H1 (cell line): Measurements from ENCODE around the gene IFIT5. TPM values are rescaled to one million over a fixed set of nuclear protein-coding genes. Genes with fewer than 3 reads are reported as not detected.
"Not testable (repeated sequence)": the region's sequence is repeated elsewhere in the genome, so short reads cannot be mapped to it uniquely, and the experiment has no call there.

Source experiments
- CTCF ChIA-PET: fragments of 300-600 bp; sonication (Branson Sonifier 250); formaldehyde crosslinking; loops from one replicate; lab custom pipeline; 2021; ENCODE audit not compliant: partially characterized antibody; lab: Charles Lee
- POLR2A ChIA-PET: fragments of 300-600 bp; sonication (Branson Sonifier 250); formaldehyde crosslinking; loops from one replicate; lab custom pipeline; 2021; ENCODE audit warnings: inconsistent platforms; ENCODE audit not compliant: partially characterized antibody; lab: Charles Lee
- DNase-seq, 2 experiments: peaks; one replicate each; pipeline versions ENCODE4 v3.0.0 to v3.0.0-alpha.2; 2010 to 2022; ENCODE audit warnings: low spot score in 2 of 2, low read depth in 1 of 2, mixed read lengths in 1 of 2
- FAIRE-seq: peaks from 2 replicates; lab custom pipeline; 2011; peaks lifted over from hg19 to GRCh38; lab: Jason Lieb, UNC
- H2AFZ ChIP-seq: 2 replicates; pipeline ENCODE4 v1.8.1; 2012; ENCODE audit warnings: low read length, inconsistent platforms
- H2AK5ac ChIP-seq: 2 replicates; pipeline ENCODE4 v1.6.1; 2013; ENCODE audit warnings: low read depth, low read length
- H2BK120ac ChIP-seq: replicated peaks from 2 replicates; pipeline ENCODE3; 2013; ENCODE audit warnings: low read depth, low read length, inconsistent platforms
- H2BK12ac ChIP-seq: 2 replicates; pipeline ENCODE4 v1.6.1; 2013; ENCODE audit warnings: low read depth, low read length
- H2BK15ac ChIP-seq: 2 replicates; pipeline ENCODE4 v1.6.1; 2013; ENCODE audit warnings: low read length
- H2BK20ac ChIP-seq: 2 replicates; pipeline ENCODE4 v1.6.1; 2013; ENCODE audit warnings: low read length
- H2BK5ac ChIP-seq: 2 replicates; pipeline ENCODE4 v1.6.1; 2013; ENCODE audit warnings: low read depth, low read length
- H3K14ac ChIP-seq: 2 replicates; pipeline ENCODE4 v1.6.1; 2013; ENCODE audit warnings: inconsistent platforms; ENCODE audit not compliant: insufficient read length
- H3K18ac ChIP-seq: 2 replicates; pipeline ENCODE4 v1.6.1; 2013; ENCODE audit warnings: low read length; ENCODE audit errors: extremely low read depth
- H3K23ac ChIP-seq: 2 replicates; pipeline ENCODE4 v1.6.1; 2013; ENCODE audit warnings: inconsistent platforms; ENCODE audit not compliant: insufficient read length
- H3K23me2 ChIP-seq: 2 replicates; pipeline ENCODE4 v1.6.1; 2013; ENCODE audit warnings: low read depth, low read length
- H3K27ac ChIP-seq: 2 replicates; pipeline ENCODE4 v1.6.1; 2011; ENCODE audit warnings: low read depth, low read length, inconsistent platforms
- H3K27me3 ChIP-seq, 4 experiments: replicated peaks in 1 of 4; 1 replicate in 1 of 4; 2 replicates in 3 of 4; pipeline versions ENCODE4 v1.6.1 to v1.8.1; 2011 to 2013; ENCODE audit warnings: low read length in 3 of 4, mild to moderate bottlenecking in 3 of 4, inconsistent platforms in 2 of 4, mixed read lengths in 2 of 4, moderate library complexity in 1 of 4; ENCODE audit not compliant: control insufficient read depth in 3 of 4, insufficient read depth in 3 of 4; ENCODE audit errors: extremely low read depth in 1 of 4
- H3K36me3 ChIP-seq, 4 experiments: 2 replicates each; pipeline versions ENCODE4 v1.6.1 to v1.8.1; 2011 to 2013; ENCODE audit warnings: mild to moderate bottlenecking in 4 of 4, low read length in 3 of 4, moderate library complexity in 2 of 4, control low read depth in 1 of 4, inconsistent platforms in 1 of 4; ENCODE audit not compliant: insufficient read depth in 4 of 4, control insufficient read depth in 2 of 4
- H3K4ac ChIP-seq: replicated peaks from 2 replicates; pipeline ENCODE3; 2013; ENCODE audit warnings: low read length, low read depth, mixed read lengths, inconsistent platforms; ENCODE audit not compliant: insufficient read length
- H3K4me1 ChIP-seq, 4 experiments: replicated peaks in 1 of 4; 1 replicate in 1 of 4; 2 replicates in 3 of 4; pipeline versions ENCODE4 v1.6.1 to v1.8.1; 2011 to 2013; ENCODE audit warnings: low read length in 3 of 4, inconsistent platforms in 2 of 4, mixed read lengths in 1 of 4; ENCODE audit not compliant: insufficient read depth in 4 of 4, control insufficient read depth in 3 of 4
- H3K4me2 ChIP-seq, 2 experiments: 2 replicates each; pipeline versions ENCODE4 v1.6.1 to v1.8.1; 2011 to 2013; ENCODE audit warnings: low read depth in 2 of 2, low read length in 2 of 2, control low read depth in 1 of 2, inconsistent platforms in 1 of 2, mild to moderate bottlenecking in 1 of 2; ENCODE audit not compliant: insufficient read depth in 1 of 2
- H3K4me3 ChIP-seq, 4 experiments: fragments of 200-600, 300-600 bp in 1 of 4; sonication (generic), shearing (Covaris generic), sonication (Bioruptor Twin) in 1 of 4; 2 replicates each; pipeline versions ENCODE4 v1.5.1 to v1.8.1; 2011 to 2016; ENCODE audit warnings: low read length in 4 of 4, low read depth in 3 of 4, control low read depth in 2 of 4, inconsistent platforms in 2 of 4, mild to moderate bottlenecking in 2 of 4, mixed read lengths in 1 of 4, moderate library complexity in 1 of 4; ENCODE audit not compliant: insufficient read depth in 2 of 4; ENCODE audit errors: extremely low read depth in 1 of 4
- H3K56ac ChIP-seq: replicated peaks from 2 replicates; pipeline ENCODE3; 2013; ENCODE audit warnings: low read depth, mild to moderate bottlenecking, mixed read lengths, low read length, inconsistent platforms; ENCODE audit not compliant: insufficient read length
- H3K79me1 ChIP-seq: 2 replicates; pipeline ENCODE4 v1.6.1; 2013; ENCODE audit warnings: low read depth, low read length, control low read depth
- H3K79me2 ChIP-seq, 2 experiments: 2 replicates each; pipeline versions ENCODE4 v1.6.1 to v1.8.1; 2012 to 2013; ENCODE audit warnings: low read length in 2 of 2, mild to moderate bottlenecking in 2 of 2, inconsistent platforms in 1 of 2; ENCODE audit not compliant: insufficient read depth in 2 of 2, control insufficient read depth in 1 of 2
- H3K9ac ChIP-seq, 4 experiments: replicated peaks in 1 of 4; 1 replicate in 1 of 4; 2 replicates in 3 of 4; pipeline versions ENCODE4 v1.6.1 to v1.8.1; 2011 to 2013; ENCODE audit warnings: low read depth in 3 of 4, low read length in 3 of 4, control low read depth in 2 of 4, mild to moderate bottlenecking in 2 of 4, moderate library complexity in 2 of 4, inconsistent platforms in 1 of 4; ENCODE audit errors: extremely low read depth in 1 of 4
- H3K9me3 ChIP-seq, 2 experiments: 2 replicates each; pipeline versions ENCODE4 v1.6.1 to v1.8.1; 2012 to 2013; ENCODE audit warnings: mild to moderate bottlenecking in 2 of 2, moderate library complexity in 2 of 2, control low read depth in 1 of 2, inconsistent platforms in 1 of 2, low read depth in 1 of 2, low read length in 1 of 2, mixed read lengths in 1 of 2; ENCODE audit not compliant: insufficient read depth in 2 of 2
- H4K20me1 ChIP-seq, 2 experiments: replicated peaks in 1 of 2; 2 replicates each; pipeline versions ENCODE3 to v1.8.1; 2011 to 2013; ENCODE audit warnings: inconsistent platforms in 2 of 2, low read length in 2 of 2, mild to moderate bottlenecking in 1 of 2; ENCODE audit not compliant: insufficient read depth in 2 of 2, control insufficient read depth in 1 of 2
- H4K5ac ChIP-seq: 2 replicates; pipeline ENCODE4 v1.6.1; 2013; ENCODE audit warnings: low read length, low read depth, mixed read lengths, inconsistent platforms; ENCODE audit not compliant: insufficient read length
- H4K8ac ChIP-seq: 2 replicates; pipeline ENCODE4 v1.8.0; 2013; ENCODE audit warnings: mild to moderate bottlenecking, moderate library complexity, low read length, inconsistent platforms; ENCODE audit not compliant: insufficient read depth; ENCODE audit errors: extremely low read depth
- H4K91ac ChIP-seq: replicated peaks from 2 replicates; pipeline ENCODE3; 2013; ENCODE audit warnings: low read length, mixed read lengths, inconsistent platforms; ENCODE audit not compliant: insufficient read length
- WGBS, 2 experiments: shearing (Covaris generic) in 1 of 2; methylation state at CpG; one replicate each; pipeline versions ENCODE4 v1.1.6 to v1.1.7; 2013 to 2015; ENCODE audit warnings: low lambda C conversion rate in 2 of 2, mixed read lengths in 2 of 2, inconsistent platforms in 1 of 2, low coverage in 1 of 2, missing lambda C conversion rate in 1 of 2; ENCODE audit not compliant: insufficient replicate concordance in 2 of 2, insufficient coverage in 1 of 2, insufficient read length in 1 of 2; ENCODE audit errors: extremely low coverage in 1 of 2, missing lambda C conversion rate in 1 of 2; 5-methylcytosine and 5-hydroxymethylcytosine counted together
- polyA plus RNA-seq, 7 experiments: library from polyadenylated mRNA; depleted of rRNA in 3 of 7; stranded (reverse) in 5 of 7; unstranded in 2 of 7; fragments of >200 nt in 5 of 7; fragments of 200-250 nt in 2 of 7; gene quantifications; 1 replicate in 5 of 7; 2 replicates in 1 of 7; 4 replicates in 1 of 7; pipeline versions ENCODE4 v1.2.1 to v1.2.3, GENCODE V29; 2011 to 2013; ENCODE audit warnings: missing spikeins in 2 of 7, mixed read lengths in 2 of 7
- total RNA-seq: library from RNA; stranded (reverse); fragmentation: NEBNext Ultra II Directional; extraction: Animal tissue kit (Norgen Biotek cat#: 25700); gene quantifications from 2 replicates; pipeline ENCODE4 v1.2.1, GENCODE V29; 2021

The IFIT5 gene
- total and polyA plus RNA-seq, 2 of the 8 experiments (the other 6 are each of a cell fraction or from before 2014, with no cell fraction given): 0.94 to 2.6 TPM

DNA sequence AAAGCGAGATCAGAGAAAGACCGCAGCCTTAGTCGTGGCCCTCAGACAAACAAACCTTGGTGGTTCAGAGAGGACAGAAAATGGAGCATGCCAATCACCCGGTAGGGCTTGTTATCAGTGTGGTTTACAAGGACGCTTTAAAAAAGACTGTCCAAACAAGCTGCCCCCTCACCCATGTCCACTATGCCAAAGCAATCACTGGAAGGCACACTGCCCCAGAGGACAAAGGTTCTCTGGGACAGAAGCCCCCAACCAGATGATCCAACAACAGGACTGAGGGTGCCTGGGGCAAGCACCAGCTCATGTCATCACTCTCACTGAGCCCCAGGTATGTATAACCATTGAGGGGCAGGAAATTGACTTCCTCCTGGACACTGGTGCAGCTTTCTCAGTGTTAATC, 5.1 kb upstream of the IFIT5 start:
- H2BK120ac ChIP-seq, H3K27me3 ChIP-seq, H2BK20ac ChIP-seq, H3K79me2 ChIP-seq, H3K23me2 ChIP-seq, H3K9me3 ChIP-seq, H2AFZ ChIP-seq, H3K18ac ChIP-seq, H4K5ac ChIP-seq, H3K27ac ChIP-seq, DNase-seq, H4K8ac ChIP-seq, H4K91ac ChIP-seq, H3K23ac ChIP-seq, H3K36me3 ChIP-seq, H3K56ac ChIP-seq, H3K79me1 ChIP-seq, H2AK5ac ChIP-seq, H3K9ac ChIP-seq, H4K20me1 ChIP-seq, H2BK5ac ChIP-seq, FAIRE-seq, H3K4me2 ChIP-seq, POLR2A ChIA-PET, H3K4me3 ChIP-seq, H3K4ac ChIP-seq, H2BK12ac ChIP-seq, H2BK15ac ChIP-seq, H3K14ac ChIP-seq, H3K4me1 ChIP-seq: not testable (repeated sequence)
- WGBS, 2 experiments: 98% methylated on average over 5 of the region's 5 CpGs; no CpG with 5 or more reads in 1 of the 2 experiments
- CTCF ChIA-PET: interaction anchor here (1.1 to 1.5 kb wide), 3 partner anchors 9 to 476 kb away, joined by 3 to 5 read pairs (median 4); no protein-coding TSS in a partner anchor

DNA sequence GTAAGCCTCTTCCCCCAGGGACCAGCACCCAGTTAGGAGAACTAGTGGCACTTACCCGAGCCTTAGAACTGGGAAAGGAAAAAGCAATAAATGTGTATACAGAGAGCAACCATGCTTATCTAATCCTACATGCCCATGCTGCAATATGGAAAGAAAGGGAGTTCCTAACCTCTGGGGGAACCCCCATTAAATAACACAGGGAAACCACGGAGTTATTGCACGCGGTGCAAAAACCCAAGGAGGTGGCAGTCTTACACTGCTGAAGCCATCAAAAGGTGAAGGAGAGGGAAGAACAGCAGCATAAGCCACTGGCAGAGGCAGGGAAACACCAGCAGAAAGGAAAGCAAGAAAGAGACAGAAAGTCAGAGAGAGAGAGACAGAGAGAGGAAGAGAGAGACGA, 3.8 kb upstream of the IFIT5 start:
- H2BK120ac ChIP-seq, H3K27ac ChIP-seq, H2BK15ac ChIP-seq, H2BK5ac ChIP-seq, H4K8ac ChIP-seq, H3K79me1 ChIP-seq, H2AK5ac ChIP-seq, H3K23me2 ChIP-seq, H3K56ac ChIP-seq, H3K4me2 ChIP-seq, H3K4ac ChIP-seq, H2AFZ ChIP-seq, H3K4me1 ChIP-seq, H3K27me3 ChIP-seq, POLR2A ChIA-PET, H3K4me3 ChIP-seq, H3K9ac ChIP-seq, H4K20me1 ChIP-seq, DNase-seq, H2BK20ac ChIP-seq, H4K91ac ChIP-seq, FAIRE-seq, H3K23ac ChIP-seq, H3K36me3 ChIP-seq, H3K9me3 ChIP-seq, H3K14ac ChIP-seq, H3K79me2 ChIP-seq, H3K18ac ChIP-seq, H4K5ac ChIP-seq, H2BK12ac ChIP-seq, CTCF ChIA-PET: not testable (repeated sequence)
- WGBS, 2 experiments: 84% methylated on average over 5 of the region's 5 CpGs; no CpG with 5 or more reads in 1 of the 2 experiments
